ENCODE measurements around the gene ERMAP.
"Not testable (repeated sequence)": the region's sequence is repeated elsewhere in the genome, so short reads cannot be mapped to it uniquely, and the experiment has no call there.

The ERMAP gene

DNA sequence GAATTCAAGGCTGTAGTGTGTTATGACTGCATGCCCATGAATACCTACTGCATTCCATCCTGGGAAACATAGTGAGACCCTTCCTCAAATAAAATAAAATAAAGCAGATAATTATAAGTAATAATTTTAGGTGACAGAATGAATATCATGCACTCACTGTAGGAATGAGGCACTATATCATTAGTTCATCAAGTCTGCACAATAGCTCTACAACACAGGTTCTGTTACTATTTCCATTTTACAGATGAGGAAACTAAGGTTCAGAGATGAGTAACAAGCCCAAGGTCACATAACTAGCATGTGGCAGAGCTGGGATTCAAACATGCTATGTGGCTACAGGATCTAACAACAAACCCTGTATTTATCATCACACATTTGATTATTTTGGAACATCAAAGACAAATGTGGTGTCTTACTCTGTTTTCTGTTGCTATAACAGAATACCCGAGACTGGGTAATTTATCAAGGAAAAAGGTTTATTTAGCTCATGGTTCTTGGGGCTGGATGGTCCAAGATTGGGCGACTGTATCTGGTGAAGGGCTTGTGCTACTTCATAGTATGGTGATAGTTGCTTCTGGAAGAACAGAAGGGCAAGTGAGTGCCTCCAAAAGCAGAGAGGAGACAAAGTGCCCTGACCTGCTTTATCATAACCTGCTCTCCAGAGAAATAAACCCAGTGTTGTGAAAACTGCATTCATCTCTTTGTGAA lies 24.7 kb downstream of the ERMAP start:
- no peak for DNase-seq (ENCODE audit: low read depth in 2 of 2, low spot score in 1 of 2)

DNA sequence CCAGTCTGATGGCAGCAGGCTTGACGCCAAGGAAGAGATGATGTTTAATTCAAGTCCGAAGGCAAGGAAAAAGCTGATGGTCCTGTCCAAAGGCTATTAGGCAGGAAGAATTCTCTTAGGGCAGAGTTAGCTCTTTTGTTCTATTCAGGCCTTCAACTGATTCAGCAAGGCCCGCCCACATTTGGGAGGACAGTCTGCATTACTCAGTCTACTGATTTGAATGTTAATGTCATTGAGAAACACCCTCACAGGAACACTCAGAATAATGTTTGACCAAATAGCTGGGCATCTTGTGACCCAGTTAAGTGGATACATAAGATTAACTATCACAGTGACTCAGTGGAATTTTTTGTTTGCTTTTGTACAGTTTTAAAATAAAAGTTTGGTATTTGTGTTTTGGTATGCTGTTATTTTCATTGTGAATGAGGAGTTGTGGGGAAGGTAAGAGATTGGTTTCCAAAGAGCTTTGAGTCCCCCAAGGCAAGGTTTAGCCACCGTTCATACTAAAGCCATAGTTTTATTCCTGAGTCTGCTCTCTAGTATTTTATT lies 27.7 kb downstream of the ERMAP start:
- DNase-seq (ENCODE audit: low read depth in 2 of 2, low spot score in 1 of 2) = no peak

DNA sequence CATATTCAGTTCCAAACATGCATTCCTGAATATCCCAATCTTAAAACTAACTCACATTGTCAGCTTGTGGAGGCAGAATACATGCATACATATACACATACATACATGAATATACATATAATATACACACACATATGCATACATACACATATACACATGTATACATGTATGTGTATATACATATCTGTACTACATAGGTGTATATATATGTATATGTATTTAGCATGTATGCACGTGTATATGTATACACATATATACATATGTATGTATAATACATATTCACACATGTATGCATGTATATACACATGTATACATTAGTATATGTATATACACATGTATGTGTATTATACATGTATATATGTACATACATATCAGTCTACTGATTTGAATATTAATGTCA lies 28.3 kb downstream of the ERMAP start:
- no peak for DNase-seq (ENCODE audit: low read depth in 2 of 2, low spot score in 1 of 2)

DNA sequence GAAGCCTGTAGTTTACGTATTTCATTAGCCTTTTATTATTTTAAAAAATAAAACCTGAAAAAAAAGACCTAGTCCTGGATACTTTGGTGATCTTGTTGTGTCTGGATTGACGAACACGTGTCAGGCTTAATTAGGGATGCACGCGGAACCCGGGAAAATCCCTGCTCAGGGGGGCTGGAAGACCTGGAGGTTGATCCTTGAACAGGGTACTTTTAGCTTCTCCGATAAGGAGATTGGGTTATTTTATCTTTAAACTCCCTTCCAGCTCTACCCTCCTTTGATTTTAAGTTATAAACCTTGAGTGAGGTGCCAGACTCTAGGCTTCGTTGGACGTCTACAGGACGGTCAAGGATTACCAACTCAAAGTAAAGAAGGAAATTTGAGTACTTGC lies 28.9 kb downstream of the ERMAP start:
- no peak for DNase-seq (ENCODE audit: low read depth in 2 of 2, low spot score in 1 of 2)

DNA sequence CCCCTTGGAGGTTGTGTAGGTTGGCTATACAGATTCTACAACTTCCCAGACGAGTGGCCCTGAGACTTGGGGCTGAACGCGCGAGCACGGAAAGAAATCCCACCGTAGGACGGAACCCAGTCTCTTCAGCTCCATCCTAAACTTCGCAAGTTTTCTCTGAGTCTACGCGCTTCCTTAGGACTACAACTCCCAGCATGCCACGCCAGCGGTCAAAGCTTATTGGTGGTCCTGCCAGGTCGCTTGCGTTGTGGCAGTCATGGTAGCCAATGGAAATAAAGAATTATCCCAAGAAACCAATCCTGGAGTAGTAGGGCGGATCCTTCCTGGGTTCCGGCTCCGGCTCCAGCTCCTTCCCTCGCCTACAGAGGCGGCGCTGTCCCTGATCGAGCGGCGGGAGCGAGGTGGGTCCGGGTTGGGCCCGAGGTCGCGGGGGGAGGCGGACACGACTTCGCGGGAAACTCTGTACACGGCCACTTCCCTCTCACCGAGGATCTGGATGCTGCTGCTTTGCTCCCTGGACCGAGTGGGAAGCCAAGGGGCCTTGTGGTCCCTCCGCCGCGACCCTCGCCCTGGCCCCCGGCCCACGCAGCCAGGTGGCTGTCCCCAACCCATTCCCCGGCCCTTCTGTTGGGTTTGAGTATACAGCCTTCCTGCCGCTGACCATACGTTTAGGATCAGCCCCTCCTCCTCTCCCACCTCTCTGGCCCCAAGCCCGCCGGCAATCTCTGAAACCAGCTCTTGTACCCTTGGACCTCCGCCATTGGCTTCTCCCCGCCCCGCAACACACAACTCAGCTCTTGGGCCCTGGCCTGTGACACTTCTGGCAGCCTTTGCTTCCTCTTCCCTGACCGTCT lies 29.6 kb downstream of the ERMAP start, which contains the start of gene ZNF691:
TSS of gene ZNF691 (plus strand) at position 357 of the 854 bp plus-strand sequence. CDS start 3,046 bp downstream, outside the sequence.
- DNase-seq (ENCODE audit: low read depth in 2 of 2, low spot score in 1 of 2) = peak; percentile 74 to 76

DNA sequence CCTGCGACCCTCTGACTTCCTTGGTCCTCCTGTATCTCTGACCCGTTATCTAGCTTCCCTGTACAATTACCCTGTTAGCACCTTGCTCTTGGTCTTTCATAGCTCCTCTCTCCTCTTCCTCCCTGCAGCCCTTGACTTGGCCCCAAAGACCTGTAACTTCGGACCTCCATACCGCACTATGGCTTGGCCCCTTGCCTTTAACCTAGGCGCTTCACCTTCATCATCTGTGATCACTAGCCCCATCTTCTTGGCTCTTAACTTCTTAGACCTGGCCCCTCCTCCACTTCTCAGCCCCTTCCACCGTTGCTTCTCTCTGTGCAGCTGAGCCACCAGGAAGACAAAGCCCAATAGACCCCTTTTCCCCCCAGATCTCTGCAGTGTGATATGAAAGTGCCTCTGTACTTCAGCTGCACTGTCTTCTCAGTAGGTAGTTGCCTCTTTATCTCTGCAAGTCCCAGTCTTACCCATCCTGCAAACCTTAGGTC lies 30.2 kb downstream of the ERMAP start:
- DNase-seq (ENCODE audit: low read depth in 2 of 2, low spot score in 1 of 2) = no peak

DNA sequence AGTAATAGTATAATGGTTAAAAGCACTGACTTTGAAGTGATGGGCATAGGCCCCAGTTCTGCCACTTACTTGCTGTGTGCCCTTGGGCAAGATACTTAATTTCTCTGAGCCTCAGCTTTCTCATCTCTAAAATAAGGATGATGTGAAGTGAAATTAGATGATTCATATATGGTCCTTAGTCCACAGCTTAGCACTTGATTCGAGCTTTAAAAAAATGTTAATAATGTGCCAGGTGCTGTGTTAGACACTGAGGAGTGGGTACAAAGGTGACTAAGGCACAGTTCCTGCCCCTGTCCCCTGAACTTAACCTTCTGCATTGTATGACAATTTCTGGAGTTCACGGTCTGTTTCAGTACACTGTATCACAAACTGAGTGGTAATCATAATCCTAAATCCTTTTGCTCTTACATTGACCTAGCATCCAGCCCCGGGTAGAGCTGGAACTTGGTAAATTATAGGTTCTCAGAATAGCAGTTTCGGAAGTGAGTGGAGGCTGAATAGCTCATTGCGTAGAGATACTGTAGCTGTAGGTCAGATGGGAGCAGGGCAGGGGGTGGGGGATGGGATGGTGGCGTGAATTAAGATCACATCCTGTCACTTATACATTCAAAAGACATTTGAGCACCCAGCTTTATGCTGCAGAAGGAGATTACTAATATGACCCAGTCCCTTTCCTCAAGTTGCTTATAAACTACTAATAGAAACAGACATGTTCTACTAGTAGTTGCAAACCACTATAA lies 31.0 kb downstream of the ERMAP start:
- no peak for DNase-seq (ENCODE audit: low read depth in 2 of 2, low spot score in 1 of 2)

DNA sequence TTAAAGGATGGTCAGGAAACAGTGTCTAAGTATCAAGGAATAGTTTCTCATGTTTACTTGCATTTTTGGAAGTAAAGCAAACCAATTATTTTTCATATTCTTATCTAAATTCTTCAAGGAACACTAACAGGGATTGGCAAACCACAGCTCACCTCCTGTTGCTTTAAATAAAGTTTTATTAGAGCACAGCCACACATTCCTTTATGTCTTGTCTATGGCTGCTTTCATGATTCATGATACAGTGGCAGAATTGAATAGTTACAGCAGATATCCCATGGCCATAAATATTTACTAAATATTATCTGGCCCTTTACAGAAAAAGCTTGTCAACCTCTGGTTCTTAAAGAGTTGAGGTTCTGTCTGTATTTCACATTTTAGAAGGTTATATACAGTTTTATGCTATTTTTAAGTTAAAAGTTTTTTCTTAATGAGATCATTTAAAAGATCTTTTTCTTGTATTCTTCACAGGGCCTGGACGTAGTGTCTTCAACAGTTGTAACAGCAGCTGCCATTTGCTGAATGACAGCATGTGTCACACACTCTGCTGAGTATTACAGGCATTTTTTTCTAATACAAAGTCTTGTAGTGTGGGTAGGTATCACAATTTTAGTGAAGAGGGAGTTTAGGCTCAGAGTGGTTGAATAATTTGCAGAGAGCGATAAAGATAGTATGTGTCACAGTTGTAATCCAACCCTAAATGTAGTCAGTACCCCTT lies 32.1 kb downstream of the ERMAP start:
- DNase-seq (ENCODE audit: low read depth in 2 of 2, low spot score in 1 of 2) = no peak

DNA sequence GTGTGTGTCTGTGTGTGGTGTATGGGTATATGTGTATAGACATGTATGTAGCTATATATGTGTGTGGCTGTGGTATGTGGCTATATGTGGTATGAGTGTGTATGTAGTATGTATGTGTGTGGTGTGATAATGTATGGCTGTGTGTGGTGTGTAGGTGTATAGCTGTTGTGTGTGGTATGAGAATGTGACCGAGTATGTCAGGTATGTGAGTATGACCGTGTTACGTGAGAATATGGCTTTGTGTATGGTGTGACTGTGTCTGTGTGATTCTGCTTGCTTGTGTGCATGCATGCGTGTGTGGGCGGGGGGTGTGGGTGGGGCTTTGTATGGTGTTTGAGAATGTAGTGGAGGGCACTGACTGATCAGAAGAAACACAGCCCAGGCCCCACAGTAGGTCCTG lies 33.0 kb downstream of the ERMAP start:
- no peak for DNase-seq (ENCODE audit: low read depth in 2 of 2, low spot score in 1 of 2)

DNA sequence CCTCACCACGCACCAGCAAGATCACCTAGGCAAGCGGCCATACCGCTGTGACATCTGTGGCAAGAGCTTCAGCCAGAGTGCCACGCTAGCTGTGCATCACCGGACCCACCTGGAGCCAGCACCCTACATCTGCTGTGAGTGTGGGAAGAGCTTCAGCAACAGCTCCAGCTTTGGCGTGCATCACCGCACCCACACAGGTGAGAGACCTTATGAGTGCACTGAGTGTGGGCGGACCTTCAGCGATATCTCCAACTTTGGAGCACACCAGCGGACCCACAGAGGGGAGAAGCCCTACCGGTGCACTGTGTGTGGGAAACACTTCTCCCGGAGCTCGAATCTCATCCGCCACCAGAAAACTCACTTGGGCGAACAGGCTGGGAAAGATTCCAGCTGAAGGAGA lies 34.5 kb downstream of the ERMAP start:
- DNase-seq (ENCODE audit: low read depth in 2 of 2, low spot score in 1 of 2) = no peak

DNA sequence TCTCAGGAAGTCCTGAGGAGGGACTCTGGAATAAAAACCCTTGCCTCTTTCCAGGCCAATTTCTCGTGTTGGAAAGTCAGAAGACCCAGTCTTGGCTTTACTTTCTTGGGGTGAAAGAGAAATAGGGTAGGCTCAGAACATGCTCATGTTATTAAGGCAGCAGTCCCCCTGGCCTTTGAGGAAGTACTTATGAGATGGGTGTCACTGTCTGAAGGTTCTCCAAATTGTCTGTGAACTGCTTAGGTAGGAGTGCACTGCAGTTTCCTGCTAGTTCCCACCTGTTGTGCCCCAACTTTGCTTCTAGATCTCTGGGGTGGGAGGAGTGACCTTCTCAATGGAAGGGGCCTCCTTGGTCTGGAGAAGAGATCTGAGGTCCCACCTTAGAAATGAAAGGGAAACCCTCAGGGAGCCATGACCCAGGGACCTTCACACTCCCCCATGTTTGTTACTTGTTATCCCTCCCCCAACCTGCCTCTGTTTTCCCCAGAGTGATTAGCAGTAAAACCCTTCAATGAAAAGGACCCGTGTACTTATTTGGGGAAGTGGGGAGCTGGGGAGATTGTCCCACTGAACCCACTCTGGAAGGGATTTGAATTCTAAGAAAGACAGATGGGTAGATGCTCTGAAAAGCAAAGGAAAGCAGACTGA lies 35.2 kb downstream of the ERMAP start:
- no peak for DNase-seq (ENCODE audit: low read depth in 2 of 2, low spot score in 1 of 2)

DNA sequence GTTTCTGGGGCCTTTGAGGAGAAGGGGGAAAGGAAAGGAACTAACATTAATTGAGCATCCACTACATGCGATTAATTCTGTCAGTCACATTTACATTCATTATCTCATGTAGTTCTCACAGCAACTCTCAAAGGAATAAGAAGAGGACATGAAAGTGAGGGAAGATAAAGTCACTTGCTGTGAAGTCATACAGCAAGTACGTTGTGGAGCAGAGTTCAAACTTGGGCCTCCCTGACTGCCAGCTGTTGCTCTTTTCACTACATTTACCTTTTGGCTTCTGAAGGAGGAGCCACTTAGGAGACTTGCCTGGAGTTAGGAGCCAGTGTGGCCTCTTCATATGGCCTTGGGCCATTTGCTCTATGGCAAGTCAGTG lies 35.7 kb downstream of the ERMAP start:
- DNase-seq (ENCODE audit: low read depth in 2 of 2, low spot score in 1 of 2) = no peak

DNA sequence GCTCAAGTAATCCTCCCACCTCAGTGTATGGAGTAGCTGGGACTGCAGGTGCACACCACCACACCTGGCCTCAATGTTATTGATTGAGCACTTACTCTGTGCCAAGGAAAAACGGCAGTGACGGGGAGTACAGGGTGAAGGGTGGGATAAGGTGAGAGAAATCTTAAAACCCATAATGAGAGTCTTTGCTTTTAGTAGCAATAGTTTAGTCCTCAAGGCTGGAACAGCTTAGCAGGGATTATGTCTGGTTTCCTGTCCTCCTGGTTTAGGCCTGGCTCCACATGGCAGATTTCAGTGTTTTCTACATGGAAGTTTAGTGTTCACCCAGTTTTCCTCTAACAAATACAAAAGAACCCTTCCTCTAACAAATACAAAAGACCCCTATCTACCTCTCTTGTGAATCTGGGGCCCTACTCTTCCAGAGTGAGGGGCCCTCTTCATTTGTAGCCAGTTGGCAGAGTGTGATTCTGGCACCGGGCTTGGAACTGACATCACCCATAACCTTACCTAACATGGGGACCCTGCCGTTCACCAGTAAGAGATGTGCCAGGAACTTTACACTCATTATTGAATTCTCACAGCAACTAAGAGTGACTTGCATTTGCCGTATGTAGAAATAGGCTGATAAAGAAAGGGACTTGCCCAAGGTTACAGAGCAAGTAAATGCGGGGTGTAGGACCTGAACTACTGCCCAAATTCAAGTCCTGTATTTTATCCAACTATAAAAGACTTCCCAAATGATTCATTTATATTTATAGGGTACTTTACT lies 36.4 kb downstream of the ERMAP start:
- DNase-seq (ENCODE audit: low read depth in 2 of 2, low spot score in 1 of 2) = no peak

DNA sequence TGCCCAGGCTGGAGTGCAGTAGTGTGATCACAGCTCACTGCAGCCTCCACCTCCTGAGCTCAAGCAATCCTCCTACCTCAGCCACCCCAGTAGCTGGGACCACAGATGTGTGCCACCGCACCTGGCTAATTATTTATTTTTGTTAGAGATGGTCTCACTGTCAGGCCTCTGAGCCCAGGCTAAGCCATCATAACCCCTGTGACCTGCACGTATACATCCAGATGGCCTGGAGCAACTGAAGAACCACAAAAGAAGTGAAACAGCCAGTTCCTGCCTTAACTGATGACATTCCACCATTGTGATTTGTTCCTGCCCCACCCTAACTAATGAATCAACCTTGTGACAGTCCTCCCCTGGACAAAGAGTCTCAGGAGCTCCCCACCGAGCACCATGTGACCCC lies 39.6 kb downstream of the ERMAP start:
- not testable (repeated sequence) for DNase-seq (ENCODE audit: low read depth in 2 of 2, low spot score in 1 of 2)

DNA sequence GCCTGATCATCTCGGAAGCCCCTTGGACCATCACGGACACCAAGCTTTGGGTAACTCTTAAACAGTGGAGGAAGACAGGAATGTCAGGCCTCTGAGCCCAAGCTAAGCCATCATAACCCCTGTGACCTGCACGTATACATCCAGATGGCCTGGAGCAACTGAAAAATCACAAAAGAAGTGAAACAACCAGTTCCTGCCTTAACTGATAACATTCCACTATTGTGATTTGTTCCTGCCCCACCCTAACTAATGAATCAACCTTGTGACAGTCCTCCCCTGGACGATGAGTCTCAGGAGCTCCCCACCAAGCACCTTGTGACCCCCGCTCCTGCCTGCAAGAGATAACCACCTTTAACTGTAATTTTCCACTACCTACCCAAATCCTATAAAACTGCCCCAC lies 42.4 kb downstream of the ERMAP start:
- not testable (repeated sequence) for DNase-seq (ENCODE audit: low read depth in 2 of 2, low spot score in 1 of 2)

DNA sequence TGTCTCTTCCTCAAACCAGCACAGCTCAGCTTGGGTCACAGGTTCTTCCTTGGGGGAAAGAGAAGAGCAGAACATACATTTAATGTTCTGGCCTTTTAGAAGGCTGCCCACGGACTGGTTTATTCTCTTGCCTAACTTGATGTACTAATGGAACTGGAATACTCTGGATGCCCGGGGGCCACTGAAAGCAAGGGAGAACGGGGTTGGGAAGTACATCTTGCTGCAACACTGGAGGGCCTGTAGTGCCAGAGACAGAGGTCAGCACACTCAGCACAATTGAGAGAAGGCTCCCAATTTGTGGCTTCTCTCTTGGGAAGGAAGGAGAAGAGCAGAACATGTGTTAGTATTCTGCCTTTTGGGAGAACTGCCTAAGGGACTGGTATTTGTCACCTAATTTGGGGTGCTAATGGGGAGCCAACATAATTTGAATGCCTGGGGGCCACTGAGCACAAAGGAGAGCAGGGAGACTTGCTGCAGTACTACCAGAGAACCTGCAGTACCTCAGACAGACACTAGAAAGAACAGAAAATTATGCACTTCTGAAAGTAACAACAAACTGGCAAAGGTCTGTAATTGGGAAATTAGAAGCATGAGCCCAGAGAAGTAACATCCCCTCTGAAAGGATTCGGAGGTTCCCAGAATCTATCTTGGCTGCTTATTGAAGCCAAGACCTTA lies 43.6 kb downstream of the ERMAP start:
- DNase-seq (ENCODE audit: low read depth in 2 of 2, low spot score in 1 of 2) = no peak

DNA sequence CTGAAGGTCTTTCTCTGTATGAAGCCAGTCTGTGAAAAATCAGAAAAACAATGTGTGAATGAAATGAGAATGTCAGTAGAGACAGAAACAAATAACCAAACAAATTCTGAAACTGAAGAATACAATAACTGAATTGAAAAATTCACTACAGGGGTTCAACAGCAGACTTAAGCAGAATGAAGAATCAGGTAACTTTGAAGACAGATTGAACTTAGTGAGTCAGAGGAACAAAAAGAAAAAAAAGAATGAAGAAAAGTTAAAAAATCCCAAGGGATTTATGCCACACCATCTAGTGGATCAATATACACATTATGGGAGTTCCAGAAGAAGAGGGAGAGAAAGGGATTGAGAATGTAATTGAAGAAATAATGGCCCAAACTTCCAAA lies 44.1 kb downstream of the ERMAP start:
- DNase-seq (ENCODE audit: low read depth in 2 of 2, low spot score in 1 of 2) = no peak

DNA sequence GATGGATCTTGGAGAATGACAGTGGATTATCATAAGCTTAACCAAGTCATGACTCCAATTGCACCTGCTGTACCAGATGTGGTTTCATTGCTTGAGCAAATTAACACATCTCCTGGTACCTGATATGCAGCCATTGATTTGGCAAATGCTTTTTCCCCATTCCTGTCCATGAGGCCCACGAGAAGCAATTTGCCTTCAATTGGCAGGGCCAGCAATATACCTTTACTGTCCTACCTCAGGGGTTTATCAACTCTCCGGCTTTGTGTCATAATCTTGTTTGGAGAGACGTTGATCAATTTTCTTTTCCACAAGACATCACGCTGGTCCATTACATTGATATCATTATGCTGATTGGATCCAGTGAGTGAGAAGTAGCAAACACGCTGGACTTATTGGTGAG lies 49.6 kb downstream of the ERMAP start:
- no peak for DNase-seq (ENCODE audit: low read depth in 2 of 2, low spot score in 1 of 2)

DNA sequence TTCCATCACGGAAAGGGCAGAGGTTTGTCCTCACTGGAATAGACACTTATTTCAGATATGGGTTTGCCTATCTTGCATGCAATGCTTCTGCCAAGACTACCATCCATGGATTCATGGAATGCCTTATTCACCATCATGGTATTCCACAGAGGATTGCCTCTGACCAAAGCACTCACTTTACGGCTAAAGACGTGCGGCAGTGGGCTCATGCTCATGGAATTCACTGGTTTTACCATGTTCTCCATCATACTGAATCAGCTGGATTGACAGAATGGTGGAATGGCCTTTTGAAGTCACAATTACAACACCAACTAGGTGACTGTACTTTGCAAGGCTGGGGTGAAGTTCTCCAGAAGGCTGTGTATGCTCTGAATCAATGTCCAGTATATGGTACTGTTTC lies 51.5 kb downstream of the ERMAP start:
- DNase-seq (ENCODE audit: low read depth in 2 of 2, low spot score in 1 of 2) = not testable (repeated sequence)
